ENCODE results near the gene FREM3.
"Not testable (repeated sequence)": the region's sequence is repeated elsewhere in the genome, so short reads cannot be mapped to it uniquely, and the experiment has no call there.

FREM3 gene

GRCh38 chr4:143564472-143564871 lies 136.0 kb downstream of the FREM3 start:
- no peak for DNase-seq

GRCh38 chr4:143559757-143560147 lies 140.7 kb downstream of the FREM3 start:
- no peak for DNase-seq

GRCh38 chr4:143558823-143559756 lies 141.4 kb downstream of the FREM3 start:
- peak; percentile 19 for DNase-seq

- no peak for DNase-seq
Observed at GRCh38 chr4:143558286-143558685, 142.2 kb downstream of the FREM3 start.

- no peak for DNase-seq
Observed at GRCh38 chr4:143555676-143556075, 144.8 kb downstream of the FREM3 start.

GRCh38 chr4:143554728-143555597 lies 145.5 kb downstream of the FREM3 start:
- no peak for DNase-seq

- no peak for DNase-seq
Observed at GRCh38 chr4:143549928-143550327, 150.5 kb downstream of the FREM3 start.

- no peak for DNase-seq
Observed at GRCh38 chr4:143539670-143540023, 160.8 kb downstream of the FREM3 start.

- DNase-seq = no peak
Observed at GRCh38 chr4:143538979-143539669, 161.4 kb downstream of the FREM3 start.

- DNase-seq = no peak
Observed at GRCh38 chr4:143531788-143532491, 168.5 kb downstream of the FREM3 start.

GRCh38 chr4:143531380-143531779 lies 169.1 kb downstream of the FREM3 start:
- no peak for DNase-seq

GRCh38 chr4:143528046-143528445 lies 172.4 kb downstream of the FREM3 start:
- DNase-seq = not testable (repeated sequence)
